ENCODE data around the gene MXRA5.

Gene MXRA5

DNA sequence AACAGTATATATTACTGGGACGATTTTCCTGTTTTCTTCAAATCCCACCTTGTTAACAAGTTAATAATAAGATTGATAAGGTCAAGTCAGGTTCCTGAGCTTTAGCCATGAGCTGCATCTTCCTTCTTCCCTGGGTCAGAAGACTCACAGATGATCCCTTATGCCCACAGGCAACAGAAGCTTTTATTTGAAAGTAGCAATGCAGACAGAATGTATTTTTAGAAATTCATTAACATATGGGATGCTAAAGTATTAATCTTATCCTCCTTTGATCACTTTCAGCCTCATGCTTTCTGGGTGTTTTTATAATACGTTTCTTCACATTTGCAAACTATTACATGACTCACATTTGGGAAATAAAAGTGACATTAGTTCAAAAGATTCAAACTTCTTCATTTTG, 42.0 kb upstream of the MXRA5 start:
- no peak for TF ChIP-seq SPI1 (IDR thresholded peaks at IDR 0.05; ENCODE audit: borderline replicate concordance, low read depth)
- no peak for TF ChIP-seq POLR2AphosphoS5 (IDR thresholded peaks at IDR 0.05; ENCODE audit: low read depth)
- TF ChIP-seq, protein P1, sequence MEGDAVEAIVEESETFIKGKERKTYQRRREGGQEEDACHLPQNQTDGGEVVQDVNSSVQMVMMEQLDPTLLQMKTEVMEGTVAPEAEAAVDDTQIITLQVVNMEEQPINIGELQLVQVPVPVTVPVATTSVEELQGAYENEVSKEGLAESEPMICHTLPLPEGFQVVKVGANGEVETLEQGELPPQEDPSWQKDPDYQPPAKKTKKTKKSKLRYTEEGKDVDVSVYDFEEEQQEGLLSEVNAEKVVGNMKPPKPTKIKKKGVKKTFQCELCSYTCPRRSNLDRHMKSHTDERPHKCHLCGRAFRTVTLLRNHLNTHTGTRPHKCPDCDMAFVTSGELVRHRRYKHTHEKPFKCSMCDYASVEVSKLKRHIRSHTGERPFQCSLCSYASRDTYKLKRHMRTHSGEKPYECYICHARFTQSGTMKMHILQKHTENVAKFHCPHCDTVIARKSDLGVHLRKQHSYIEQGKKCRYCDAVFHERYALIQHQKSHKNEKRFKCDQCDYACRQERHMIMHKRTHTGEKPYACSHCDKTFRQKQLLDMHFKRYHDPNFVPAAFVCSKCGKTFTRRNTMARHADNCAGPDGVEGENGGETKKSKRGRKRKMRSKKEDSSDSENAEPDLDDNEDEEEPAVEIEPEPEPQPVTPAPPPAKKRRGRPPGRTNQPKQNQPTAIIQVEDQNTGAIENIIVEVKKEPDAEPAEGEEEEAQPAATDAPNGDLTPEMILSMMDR (IDR thresholded peaks at IDR 0.05; ENCODE audit: insufficient read depth, low read length): no peak
- no peak for TF ChIP-seq REST (IDR thresholded peaks at IDR 0.05; ENCODE audit: insufficient replicate concordance, low read depth)
- TF ChIP-seq GABPA (IDR thresholded peaks at IDR 0.05; ENCODE audit: low read depth): no peak

DNA sequence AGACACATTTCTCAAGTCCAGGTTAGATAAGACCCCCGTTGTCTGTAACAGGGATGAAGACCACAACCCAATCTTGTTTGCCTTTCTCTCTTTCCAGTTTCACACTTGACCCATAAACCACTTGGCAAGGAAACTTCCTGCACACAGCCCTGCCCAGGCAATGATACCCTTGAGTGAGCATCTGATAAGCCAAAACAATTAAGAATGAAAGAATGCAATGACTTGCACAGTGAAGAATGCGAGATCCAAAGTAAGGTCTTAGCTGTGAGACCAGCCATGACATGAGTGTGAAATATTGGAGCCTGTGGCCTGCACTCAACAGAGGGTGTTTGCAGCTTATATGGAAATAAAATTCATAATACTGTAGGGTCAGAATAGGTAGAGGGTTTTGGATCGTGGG, 37.9 kb upstream of the MXRA5 start:
- TF ChIP-seq, protein P1 (IDR thresholded peaks at IDR 0.05; ENCODE audit: insufficient read depth, low read length): no peak
- Histone ChIP-seq H3K27me3 (ENCODE audit: insufficient read depth, poor library complexity, severe bottlenecking) (no peaks in the 10 kb centered on the region), H3K4me3 (replicated peaks; ENCODE audit: insufficient read depth, low read length) (no peak overlapping the region), H3K27ac (replicated peaks) (no peak overlapping the region)
- no peak for DNase-seq (ENCODE audit: low read depth in 1 of 2, low spot score in 1 of 2)

More for the DNA sequence above, 42.0 kb upstream of the MXRA5 start:
- H3K4me3 ChIP-seq (replicated peaks; ENCODE audit: insufficient read depth, low read length): no peak overlapping the region
- DNase-seq (ENCODE audit: low read depth in 1 of 2, low spot score in 1 of 2): no peak
- no peak overlapping the region for H3K27ac ChIP-seq (replicated peaks)
- H3K27me3 ChIP-seq (ENCODE audit: insufficient read depth, poor library complexity, severe bottlenecking): no peaks in the 10 kb centered on the region

DNA sequence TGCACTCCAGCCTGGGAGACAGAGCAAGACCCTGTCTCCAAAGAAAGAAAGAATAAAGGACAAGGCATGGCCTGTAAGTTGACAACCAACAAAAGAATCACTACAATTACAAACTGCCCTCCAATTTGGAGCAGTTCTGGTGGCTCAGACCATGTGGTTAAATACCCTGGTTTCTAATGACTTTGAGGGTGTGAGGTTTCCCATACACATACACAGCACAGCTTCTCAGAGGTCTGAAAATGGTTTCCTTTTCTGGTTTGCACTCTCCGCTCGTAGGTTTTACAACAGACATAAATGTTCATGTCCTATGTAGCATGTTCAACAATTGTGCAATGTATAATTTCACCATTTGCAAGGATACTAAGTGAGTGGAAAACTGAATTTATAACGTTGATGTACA, 34.2 kb upstream of the MXRA5 start:
- TF ChIP-seq GABPA (IDR thresholded peaks at IDR 0.05; ENCODE audit: low read depth) (no peak), POLR2AphosphoS5 (IDR thresholded peaks at IDR 0.05; ENCODE audit: low read depth) (no peak), SPI1 (IDR thresholded peaks at IDR 0.05; ENCODE audit: borderline replicate concordance, low read depth) (no peak), REST (IDR thresholded peaks at IDR 0.05; ENCODE audit: insufficient replicate concordance, low read depth) (no peak)
- TF ChIP-seq, protein P1 (IDR thresholded peaks at IDR 0.05; ENCODE audit: insufficient read depth, low read length): no peak
- H3K27me3 ChIP-seq (ENCODE audit: insufficient read depth, poor library complexity, severe bottlenecking): no peaks in the 10 kb centered on the region
- no peak overlapping the region for H3K4me3 ChIP-seq (replicated peaks; ENCODE audit: insufficient read depth, low read length)
- no peak overlapping the region for H3K27ac ChIP-seq (replicated peaks)
- no peak for DNase-seq (ENCODE audit: low read depth in 1 of 2, low spot score in 1 of 2)

- Histone ChIP-seq H3K4me3 (replicated peaks; ENCODE audit: insufficient read depth, low read length) (no peak overlapping the region), H3K27me3 (ENCODE audit: insufficient read depth, poor library complexity, severe bottlenecking) (no peaks in the 10 kb centered on the region), H3K27ac (replicated peaks) (no peak overlapping the region)
- TF ChIP-seq POLR2AphosphoS5 (IDR thresholded peaks at IDR 0.05; ENCODE audit: low read depth) (no peak), SPI1 (IDR thresholded peaks at IDR 0.05; ENCODE audit: borderline replicate concordance, low read depth) (no peak), REST (IDR thresholded peaks at IDR 0.05; ENCODE audit: insufficient replicate concordance, low read depth) (no peak), GABPA (IDR thresholded peaks at IDR 0.05; ENCODE audit: low read depth) (no peak)
- TF ChIP-seq, protein P1 (IDR thresholded peaks at IDR 0.05; ENCODE audit: insufficient read depth, low read length): no peak
- DNase-seq (ENCODE audit: low read depth in 1 of 2, low spot score in 1 of 2): no peak
These were observed 32.7 kb upstream of the MXRA5 start for GRCh38 chrX:3379111-3379510.

Data from HL-60 (cell line).